Stimulated activated CD4-positive, alpha-beta T cell treated with anti-CD3 and anti-CD28 coated beads, Interleukin-1b, Interleukin-23, amount 100 ng/mL, for 1 hour (primary cell): ENCODE measurements around the gene IL7R.
"Not testable (repeated sequence)": the region's sequence is repeated elsewhere in the genome, so short reads cannot be mapped to it uniquely, and the experiment has no call there.

ENCODE experiments used
- DNase-seq, 2 donors: peaks; one replicate each; pipeline ENCODE4 v3.0.0-alpha.2; 2020; ENCODE audit warnings: low read depth in 2 of 2

The IL7R gene

DNA sequence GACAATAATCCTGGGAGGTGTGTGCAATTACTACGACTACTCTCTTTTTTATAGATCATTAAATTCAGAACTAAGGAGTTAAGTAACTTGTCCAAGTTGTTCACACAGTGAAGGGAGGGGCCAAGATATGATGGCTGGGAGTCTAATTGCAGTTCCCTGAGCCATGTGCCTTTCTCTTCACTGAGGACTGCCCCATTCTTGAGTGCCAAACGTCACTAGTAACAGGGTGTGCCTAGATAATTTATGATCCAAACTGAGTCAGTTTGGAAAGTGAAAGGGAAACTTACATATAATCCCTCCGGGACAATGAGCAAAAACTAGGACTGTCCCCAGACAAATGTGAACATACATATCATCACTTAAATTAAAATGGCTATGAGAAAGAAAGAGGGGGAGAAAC, 20.2 kb downstream of the IL7R start:
- DNase-seq = no peak

DNA sequence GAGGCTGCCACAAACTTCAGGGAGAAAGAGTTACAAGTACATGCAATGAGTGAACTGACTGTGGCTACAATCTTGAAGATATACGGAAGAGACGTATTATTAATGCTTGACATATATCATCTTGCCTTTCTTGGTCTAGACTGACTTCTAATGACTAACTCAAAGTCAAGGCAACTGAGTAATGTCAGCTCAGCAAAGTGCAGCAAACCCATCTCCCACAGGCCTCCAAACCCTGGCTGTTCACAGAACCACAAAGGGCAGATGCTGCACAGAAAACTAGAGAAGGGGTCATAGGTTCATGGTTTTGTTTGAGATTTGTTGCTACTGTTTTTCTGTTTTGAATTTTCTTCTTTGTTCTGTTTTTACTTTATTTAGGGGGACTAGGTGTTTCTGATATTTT, 21.0 kb downstream of the IL7R start:
- DNase-seq = no peak

DNA sequence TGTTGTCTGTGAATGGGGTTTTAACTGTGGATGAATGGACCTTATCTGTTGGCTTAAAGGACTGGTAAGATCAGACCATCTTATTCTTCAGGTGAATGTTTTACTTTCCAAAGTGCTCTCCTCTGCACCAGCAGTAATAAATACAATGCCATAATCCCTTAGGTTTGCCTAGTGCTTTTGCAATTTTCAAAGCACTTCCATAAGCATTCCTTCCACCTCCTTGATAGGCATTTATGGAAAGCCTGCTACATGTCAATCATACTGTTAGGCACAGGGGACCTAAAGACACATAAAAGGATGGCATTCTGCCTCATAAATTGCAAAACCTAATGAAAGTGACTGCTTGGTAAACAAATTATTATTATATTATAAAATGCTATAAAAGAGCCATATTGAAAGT, 21.4 kb downstream of the IL7R start:
- DNase-seq = no peak

DNA sequence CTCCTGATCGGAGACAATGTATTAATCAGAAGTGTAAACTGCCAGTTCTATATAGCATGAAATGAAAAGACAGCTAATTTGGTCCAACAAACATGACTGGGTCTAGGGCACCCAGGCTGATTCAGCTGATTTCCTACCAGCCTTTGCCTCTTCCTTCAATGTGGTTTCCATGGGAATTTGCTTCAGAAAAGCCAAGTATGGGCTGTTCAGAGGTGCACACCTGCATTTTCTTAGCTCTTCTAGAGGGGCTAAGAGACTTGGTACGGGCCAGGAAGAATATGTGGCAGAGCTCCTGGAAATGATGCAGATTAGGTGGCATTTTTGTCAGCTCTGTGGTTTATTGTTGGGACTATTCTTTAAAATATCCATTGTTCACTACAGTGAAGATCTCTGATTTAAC, 22.4 kb downstream of the IL7R start:
- no peak for DNase-seq

DNA sequence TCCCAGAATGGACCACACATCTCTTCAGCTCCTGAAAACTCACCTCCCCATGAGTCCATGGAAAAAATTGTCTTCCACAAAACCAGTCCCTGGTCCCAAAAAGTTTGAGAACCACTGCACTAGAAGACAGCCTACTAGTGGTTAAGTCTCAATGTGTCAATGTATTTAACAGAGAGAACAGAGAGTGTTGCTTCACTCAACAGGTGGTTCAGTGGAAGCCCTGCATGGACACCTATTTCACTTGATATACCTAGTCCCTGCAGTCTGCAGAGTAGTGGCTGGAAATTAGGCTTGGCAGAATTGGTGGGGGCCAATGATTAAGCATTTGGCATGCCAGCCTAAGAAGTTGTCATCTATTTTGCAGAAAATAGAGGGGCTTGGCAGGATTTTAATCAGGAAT, 23.0 kb downstream of the IL7R start:
- DNase-seq = no peak

DNA sequence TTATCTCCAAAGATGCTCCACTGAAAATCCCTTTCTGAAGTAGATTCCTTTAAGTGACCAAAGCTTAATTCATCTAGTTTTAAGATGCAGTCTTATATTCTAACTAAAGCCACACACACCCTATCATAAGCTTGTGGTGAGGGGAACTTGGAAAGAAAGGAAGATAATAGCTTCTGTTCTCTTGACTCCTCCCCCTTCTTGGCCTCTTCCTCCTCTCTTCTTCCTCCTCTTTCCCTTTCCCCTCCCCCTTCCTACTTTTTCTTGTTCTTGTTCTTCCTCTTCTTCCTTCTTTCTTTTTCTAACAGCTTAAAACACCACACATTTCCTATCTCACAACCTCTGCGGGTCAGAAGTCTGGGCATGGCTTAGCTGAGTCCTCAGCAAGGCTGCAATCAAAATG, 23.5 kb downstream of the IL7R start:
- no peak for DNase-seq

DNA sequence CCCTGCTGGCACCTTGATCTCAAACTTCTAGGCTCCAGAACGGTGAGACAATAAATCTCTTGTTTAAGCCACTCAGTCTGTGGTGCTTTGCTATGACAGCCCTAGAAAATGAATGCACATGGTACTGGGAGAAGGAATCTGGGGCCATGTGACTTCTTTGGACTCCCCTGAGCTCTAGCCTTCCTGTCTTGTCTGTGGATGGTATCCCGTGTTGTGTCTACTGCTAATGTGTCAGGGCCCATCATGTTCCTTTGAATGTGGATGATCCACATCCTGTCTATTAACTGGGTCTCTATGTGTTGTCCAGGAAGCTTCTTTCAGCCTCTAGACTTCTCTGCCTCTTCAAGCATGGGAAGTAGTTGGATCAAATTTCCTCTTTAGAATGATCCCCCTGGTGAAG, 25.1 kb downstream of the IL7R start:
- DNase-seq = no peak

DNA sequence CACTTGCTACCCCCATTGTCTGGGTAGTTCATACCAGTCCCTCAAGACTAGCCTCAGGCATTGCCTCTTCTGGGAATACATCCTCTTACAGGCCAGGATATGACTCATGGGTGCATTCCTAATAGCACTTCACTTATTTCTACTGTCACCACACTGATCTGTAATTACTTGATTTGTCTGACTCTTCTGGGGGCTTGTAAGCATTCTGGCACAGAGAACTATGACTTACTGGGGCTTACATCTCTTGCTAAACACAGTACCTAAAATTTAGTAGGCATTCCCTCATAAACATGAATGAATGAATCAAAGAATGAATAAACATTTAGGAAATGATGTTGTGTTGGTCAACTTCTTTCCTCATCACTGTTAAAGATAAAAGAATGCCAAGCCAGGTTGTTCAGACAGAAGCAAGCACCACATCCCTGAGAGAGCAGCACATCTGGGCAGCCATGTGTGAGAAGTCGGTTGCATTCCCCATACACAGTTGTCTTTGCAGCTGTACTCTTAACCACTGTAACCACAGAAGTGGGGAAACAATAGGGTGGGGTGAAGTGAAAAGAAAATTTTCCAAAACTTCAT, 27.6 kb downstream of the IL7R start:
- no peak for DNase-seq

DNA sequence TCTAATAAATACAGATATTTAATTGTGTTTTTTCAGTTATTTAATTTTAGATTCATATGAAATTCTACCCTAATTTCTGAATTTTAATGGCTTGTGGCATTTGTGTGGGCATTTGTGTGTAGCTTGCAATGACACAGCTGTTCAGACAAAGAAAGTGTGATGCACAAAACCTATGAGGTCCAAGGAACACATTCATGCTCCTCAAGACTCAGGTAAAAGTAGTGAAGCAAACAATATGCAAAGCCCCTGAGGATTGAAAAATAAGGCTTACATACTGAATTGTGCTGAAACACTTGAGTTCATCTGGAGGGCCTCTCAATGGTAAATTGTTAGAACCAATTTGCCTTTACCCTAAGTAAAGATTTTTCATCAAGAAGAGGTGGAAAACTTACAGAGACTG, 28.1 kb downstream of the IL7R start:
- DNase-seq = no peak

DNA sequence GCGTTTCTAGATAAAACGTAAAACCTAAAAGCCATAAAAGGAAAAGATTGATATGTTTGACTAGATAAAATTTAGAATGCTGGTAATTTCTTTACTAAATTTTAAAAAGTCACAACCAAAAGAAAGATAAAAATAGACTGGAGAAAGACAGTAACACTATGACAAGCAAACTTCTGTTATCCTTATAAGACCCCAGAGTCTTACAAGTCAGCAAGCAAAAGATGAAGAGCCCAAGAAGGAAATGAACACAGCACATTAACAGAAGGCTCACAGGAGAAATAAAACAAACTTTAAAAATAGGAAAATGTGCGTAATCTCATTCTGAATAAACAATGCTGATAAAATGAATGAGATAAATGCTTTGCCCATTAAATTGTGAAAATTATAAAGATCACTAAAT, 29.7 kb downstream of the IL7R start:
- DNase-seq = no peak

DNA sequence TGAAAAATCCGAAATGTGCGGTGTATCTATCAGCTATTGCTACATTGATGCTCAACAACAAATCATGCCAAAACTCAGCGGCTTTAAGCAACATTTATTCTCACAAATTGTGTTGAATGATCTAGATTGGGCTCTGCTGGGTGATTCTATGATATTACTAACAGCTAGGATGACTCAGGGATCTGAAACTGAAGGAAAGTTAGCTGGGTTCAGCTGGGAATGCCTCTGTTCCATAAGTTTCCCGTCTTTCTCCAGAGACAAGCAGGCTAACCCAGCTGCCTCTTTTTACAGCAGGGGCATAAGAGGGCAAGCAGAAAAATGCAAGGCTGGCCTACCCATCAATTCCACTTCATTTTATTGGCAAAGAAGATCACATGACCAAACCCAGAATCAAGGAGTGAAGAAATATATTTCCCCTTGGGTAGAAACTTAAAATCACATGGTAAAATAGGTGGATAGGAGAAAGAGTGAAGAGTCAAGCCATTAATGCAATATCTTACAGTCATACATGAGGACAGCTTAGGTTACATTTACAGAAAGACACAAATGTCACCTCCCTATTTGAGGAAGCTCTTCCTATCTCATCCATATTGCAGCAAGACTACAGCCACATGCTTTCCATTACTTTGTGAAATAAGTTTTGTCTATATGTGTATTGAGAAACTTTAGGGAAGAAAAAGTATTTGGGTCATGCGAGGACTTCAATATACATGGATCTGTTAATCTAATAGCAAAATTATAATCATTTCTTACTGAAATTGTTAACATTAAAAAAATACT, 30.8 kb downstream of the IL7R start:
- DNase-seq = no peak

DNA sequence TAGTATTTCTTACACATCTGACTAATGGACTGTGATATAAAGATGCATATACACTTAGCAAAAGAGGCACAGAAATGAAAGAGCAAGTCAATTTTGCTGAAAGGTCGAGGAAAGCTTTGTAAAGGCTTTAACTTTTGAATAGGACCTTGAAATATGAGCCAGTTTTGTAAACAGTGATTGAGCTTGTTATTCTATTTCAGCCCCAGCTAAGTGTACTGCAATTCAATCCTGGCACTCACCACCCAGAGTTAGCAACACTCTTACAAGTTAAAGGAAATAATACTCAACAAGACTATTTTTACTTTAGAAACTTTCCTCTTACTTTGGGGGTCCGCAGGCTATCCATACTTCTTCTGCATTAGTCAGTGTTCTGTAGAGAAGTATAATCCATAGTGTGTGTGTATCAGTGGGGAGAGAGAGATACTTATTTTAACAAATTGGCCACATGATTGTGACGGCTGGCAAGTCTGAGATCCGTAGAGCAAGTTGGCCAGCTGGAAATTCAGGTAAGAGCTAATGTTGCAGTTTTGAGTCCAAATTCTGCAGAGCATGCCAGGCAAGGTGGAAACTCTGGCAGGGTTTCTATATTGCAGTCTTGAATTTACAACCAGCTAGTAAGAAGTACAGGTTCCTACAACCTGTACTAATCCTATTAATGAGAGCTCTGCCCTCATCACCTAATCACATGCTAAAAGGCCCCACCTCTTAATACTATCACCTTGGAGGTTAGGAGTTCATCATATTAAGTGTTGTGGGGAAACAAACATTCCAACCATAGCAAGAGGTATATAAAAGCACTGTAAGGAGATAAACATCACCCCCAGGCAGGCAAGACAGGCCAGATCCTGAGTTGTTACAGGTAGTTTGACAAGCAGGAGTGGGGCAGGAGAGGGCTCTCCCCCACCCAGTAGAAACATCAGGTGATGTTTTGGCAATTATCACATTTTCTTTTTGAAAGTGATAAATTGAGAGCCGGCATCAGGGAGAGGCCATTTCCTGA, 33.6 kb downstream of the IL7R start:
- no peak for DNase-seq

DNA sequence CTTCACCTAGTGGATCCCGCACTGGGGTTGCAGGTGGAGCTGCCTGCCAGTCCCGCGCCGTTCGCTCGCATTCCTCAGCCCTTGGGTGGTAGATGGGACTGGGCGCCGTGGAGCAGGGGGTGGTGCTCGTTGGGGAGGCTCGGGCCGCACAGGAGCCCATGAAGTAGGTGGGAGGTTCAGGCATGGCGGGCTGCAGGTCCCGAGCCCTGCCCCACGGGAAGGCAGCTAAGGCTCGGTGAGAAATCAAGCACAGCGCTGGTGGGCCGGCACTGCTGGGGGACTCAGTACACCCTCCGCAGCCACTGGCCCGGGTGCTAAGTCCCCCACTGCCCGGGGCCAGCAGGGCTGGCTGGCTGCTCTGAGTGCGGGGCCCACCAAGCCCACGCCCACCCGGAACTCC, 36.1 kb downstream of the IL7R start:
- not testable (repeated sequence) for DNase-seq

DNA sequence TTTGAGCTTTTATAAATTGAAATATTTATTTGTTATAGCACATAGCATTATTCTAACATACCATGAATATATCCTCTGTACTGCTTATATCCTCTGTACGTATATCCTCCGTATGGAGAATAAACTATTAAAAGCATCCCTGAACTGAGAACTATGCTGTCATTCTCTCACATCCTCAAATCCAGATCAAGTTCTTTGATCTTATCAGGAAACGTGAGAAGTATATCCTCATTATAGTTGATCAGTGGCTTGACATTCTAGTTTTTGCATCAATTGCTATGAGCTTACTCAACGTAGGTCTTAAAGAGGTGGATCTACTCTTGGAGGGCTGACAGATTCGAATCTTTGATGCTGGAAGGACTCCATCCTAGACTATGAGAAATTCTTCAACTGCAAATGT, 37.4 kb downstream of the IL7R start:
- DNase-seq = no peak

DNA sequence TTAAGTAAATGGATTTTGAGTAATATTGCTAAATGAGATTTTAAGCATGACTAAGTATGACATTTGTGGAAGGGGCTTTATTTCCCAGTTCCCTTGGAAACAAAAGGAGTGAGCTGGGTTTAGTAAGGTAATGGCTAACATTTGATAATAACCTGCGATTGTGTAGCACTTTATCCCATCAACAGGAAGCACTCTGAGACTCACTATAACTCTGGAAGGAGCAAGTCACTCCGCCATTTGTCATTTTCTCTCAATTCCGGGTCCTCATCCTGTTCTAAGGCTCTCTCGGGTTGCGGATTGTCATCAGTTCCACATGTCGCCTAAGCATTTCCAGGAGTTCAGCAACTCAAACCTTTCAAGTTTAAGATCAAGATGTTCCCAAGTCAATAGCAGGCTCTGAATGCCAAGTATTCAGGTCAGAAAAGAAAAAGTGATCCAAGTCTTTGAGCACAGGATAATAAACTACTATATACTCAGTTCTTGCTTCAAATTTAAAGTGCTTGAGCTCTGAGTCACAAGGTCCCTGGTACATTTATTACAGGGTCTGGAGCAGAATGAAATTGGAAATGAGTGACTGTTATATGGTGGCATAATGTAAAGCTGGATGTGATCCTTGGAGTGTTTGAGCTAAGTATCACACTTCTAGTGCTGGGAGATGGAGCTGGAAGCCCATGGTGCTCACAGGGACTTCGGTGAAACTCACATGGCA, 42.4 kb downstream of the IL7R start:
- DNase-seq = no peak

DNA sequence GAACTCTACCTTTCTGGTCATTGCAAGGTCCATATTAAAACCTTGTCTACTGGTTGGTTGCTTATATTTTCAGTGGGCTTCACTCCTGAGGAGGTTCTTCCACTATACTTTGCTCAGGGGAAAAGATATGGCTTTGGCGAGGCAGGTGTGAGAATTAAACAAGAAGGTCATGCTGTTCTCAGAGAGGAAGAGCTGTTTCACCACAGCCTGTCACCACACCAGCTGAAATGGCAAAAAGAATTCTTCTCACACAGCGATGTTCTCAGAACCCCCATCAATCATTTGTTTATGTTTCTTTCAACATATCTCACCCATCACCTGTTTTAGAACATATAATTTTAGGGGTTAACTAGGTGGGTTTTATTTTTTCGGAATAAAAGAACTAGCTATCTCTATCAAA, 43.1 kb downstream of the IL7R start:
- DNase-seq = no peak

DNA sequence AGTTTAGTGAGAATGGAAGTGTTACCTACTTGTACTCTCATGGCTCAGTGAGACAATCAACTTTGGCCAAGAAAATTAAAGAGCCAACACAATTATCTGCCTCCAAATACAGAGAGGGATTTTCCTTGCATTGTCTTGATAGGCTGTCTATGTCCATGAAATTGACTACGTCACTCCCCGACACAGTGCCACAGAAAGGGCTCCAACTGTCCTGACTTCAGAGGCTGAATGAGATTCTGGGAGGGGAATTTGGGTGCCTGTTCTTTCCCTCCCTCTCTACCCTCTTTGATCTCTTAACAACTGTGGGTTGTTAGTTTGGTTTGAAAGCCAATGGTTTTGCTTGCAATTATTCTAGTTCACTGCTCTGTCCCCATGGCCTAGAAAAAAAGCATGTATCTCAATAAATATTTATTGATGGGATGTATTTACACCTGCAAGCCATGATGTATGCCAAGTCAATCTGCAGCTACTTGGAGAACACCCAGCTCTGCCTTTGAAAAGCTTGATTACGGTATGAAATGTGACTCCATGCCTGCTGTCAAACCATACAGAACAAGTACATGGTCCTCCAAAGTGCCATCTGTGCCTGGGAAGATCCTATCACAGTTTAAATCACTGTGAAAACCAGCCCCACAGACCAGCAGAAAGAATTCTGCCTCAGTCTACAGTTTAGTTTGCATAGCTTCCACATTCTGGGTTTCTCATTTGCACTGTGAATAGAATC, 44.4 kb downstream of the IL7R start:
- no peak for DNase-seq

DNA sequence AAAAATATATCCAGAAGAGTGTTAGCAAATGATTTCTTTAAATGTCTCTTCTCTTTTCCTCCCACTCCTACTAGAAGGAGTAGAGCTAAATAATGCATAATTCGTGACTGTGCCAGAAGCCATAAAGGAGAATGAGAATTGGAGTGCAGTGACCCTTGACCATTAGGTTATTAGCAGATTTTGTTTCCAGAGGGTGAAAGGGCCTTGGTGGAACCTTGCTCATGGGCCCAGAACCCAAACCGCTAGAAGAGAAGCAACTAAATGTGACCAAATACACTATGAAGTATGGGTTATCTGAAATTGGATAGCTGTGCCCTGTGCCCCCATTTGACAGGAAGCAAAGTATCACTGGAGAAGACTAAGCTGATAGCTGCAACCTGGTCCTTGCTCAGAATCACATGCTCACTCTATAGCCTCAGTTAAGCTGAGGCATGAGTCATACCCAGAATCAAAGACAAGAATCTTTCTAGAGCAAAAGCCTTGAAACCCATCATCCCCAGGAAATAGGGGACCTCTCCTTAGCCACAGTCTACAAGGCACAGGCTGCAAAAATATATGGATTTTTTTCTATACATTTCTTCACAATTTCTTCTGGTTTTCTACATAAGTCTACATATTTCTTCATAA, 45.5 kb downstream of the IL7R start:
- no peak for DNase-seq

DNA sequence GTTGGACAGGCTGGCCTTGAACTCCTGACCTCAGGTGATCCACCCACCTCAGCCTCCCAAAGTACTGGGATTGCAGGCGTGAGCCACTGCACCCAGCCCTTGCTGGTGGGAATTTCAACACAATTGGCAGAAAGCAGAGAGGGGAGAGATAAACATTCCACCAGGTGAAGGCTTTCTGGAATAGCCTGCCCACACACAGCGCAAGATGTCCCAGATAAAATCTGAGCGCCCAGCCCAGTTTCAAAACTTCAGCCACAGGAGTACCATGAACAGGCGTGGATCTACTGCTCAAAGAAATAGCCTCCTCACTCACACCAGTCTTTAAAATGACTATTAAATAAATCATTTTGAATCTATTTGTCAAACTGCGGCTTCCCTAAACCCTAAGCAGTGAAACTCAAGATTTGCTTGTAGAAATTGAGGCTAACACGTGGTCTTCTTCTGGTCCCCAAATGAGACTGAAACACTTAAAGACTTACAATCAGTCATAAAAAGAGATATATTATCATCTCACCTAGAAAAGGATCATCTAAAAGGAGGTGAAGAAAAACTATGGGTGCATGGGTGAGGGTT, 47.0 kb downstream of the IL7R start:
- DNase-seq = no peak

DNA sequence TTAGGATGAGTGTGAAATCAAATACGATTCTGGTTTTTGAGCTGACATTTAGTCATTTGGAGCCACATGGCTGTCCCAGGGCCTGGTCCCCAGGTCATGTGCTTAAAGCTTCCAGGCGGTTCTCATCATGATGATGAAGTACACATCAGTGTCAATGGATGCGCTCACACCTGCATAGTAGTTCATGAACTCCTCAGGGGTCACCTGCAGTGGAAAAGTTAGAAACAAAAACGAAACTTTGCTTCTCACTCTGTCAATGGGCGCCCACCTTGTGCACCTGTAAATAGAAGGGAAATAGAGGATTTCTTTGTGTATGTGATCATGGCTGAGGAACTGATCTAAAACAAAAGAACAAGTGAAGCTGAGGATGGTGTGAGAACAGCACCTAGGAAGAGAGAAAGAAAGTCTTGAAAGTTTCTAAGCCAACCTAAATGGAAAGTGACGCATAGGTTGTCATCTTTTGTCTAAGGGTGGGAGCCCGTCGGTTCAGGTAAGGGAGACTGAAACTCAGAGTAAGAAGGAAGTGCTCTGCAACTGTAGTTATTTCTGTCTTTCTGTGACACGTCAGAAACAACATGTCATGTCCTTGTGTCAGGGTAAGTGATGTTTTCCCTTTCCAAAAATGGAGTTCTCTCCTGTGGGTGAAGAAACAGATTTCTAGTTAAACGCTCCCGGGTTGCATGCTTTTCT, 47.9 kb downstream of the IL7R start:
- no peak for DNase-seq
